ENCODE results near the gene CBL. TPM values are rescaled to one million over a fixed set of nuclear protein-coding genes. Genes with fewer than 3 reads are reported as not detected.

CBL gene
- total RNA-seq, 2 experiments from 2014 or later, result 40.0 to 49.2 TPM

DNA sequence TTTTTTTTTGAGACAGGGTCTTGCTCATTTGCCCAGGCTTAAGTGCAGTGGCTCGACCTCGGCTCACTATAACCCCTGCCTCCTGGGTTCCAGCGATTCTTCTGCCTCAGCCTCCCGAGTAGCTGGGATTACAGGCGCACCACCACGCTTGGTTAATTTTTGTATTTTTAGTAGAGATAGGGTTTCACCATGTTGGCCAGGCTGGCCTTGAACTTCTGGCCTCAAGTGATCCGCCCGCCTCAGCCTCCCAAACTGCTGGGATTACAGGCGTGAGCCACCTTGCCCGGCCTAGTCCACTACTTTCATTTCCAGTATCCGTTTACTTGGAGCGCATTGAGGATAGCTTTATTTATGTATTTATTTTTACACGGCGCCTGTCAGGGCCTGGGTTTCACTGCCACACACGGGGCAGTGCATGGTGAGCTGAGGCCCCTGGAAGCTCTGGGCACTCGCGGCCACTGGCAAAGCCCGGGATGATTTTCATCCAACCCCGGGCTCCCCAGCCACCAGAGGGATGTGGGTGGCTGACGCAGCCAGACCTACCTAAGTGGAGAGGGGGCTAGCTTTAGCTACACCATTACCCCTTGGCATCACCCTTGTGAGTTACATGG is 116.9 kb downstream of the CBL start:
- Mint-ChIP-seq H3K27ac (no peak overlapping the region), H3K4me1 (peaks cover 32% of the 10 kb centered on the region), H3K4me3 (no peak overlapping the region), H3K27me3 (peaks cover 6% of the 10 kb centered on the region), H3K36me3 (no peaks in the 10 kb centered on the region), H3K9me3 (ENCODE audit: low read depth) (no peaks in the 10 kb centered on the region)
- CTCF ChIA-PET, result interaction anchor here (0.7 to 5.6 kb wide), 41 partner anchors 8 to 258 kb away, joined by 3 to 90 read pairs (median 5); partner anchors contain the start of genes ABCG4, C1QTNF5, C2CD2L and CBL
- ATAC-seq, result no peak
- DNase-seq, result no peak

GRCh38 chr11:119323532-119324033 is 117.4 kb downstream of the CBL start:
- CTCF ChIA-PET, result interaction anchor here (0.7 to 5.6 kb wide), 44 partner anchors 9 to 323 kb away, joined by 3 to 90 read pairs (median 5); partner anchors contain the start of genes ABCG4, C1QTNF5, C2CD2L and CBL
- Mint-ChIP-seq H3K27me3 (peaks cover 8% of the 10 kb centered on the region), H3K9me3 (ENCODE audit: low read depth) (no peaks in the 10 kb centered on the region), H3K4me1 (peaks cover 28% of the 10 kb centered on the region), H3K36me3 (no peaks in the 10 kb centered on the region), H3K27ac (no peak overlapping the region), H3K4me3 (no peak overlapping the region)
- DNase-seq, result peak; percentile 87
- ATAC-seq, result no peak

DNA sequence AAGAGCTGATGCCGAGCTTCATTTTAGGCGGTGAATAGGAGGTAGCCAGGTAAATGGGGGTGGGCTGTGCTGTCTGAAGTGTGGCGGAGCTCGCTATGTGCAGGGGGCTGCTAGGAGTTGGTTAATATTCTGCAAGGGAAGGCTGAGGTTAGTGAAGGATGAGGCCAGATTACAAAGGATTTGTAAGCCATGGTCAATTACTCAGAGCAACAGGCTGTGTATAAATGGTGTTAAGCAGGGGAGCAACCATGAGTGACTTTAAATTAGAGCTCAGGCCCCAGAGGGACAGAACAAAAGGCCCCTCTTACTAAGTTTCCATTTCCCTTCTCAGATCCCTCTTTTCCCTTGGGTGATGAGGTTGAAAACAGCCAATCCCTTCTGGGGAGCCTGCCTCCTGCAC is 118.0 kb downstream of the CBL start:
- CTCF ChIA-PET, result interaction anchor here (0.7 to 5.6 kb wide), 34 partner anchors 9 to 324 kb away, joined by 3 to 90 read pairs (median 5); partner anchors contain the start of genes ABCG4, C1QTNF5, C2CD2L and CBL
- Mint-ChIP-seq H3K4me3 (no peak overlapping the region), H3K4me1 (peaks cover 23% of the 10 kb centered on the region), H3K36me3 (no peaks in the 10 kb centered on the region), H3K27ac (no peak overlapping the region), H3K27me3 (peaks cover 7% of the 10 kb centered on the region), H3K9me3 (ENCODE audit: low read depth) (no peaks in the 10 kb centered on the region)
- DNase-seq (no peak), ATAC-seq (no peak)

DNA sequence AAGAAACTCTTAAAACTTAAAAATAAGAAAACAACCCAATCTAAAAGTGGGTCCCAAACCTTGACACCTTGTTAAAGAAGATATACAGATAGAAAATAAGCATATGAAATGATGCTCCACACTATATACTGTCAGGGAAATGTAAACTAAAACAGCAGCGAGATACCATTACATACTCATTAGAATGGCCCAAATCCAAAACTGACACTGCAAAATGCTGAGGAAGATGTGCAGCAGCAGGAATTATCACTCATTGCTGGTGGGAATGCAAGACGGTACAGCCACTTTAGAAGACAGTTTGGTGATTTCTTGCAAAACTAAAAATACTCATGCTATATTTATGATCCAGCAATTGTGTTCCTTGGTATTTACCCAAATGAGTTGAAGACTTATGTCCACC is 123.2 kb downstream of the CBL start:
- H3K36me3 Mint-ChIP-seq, result no peaks in the 10 kb centered on the region
- no peak overlapping the region for H3K4me3 Mint-ChIP-seq
- peaks cover 18% of the 10 kb centered on the region for H3K27me3 Mint-ChIP-seq
- DNase-seq (no peak), ATAC-seq (no peak)
- H3K27ac Mint-ChIP-seq, result no peak overlapping the region
- CTCF ChIA-PET, result interaction anchor here (1.7 kb wide), 1 partner anchor 9 kb away, joined by 4 read pairs; no protein-coding TSS in a partner anchor
- H3K4me1 Mint-ChIP-seq, result peaks cover 11% of the 10 kb centered on the region
- no peaks in the 10 kb centered on the region for H3K9me3 Mint-ChIP-seq (ENCODE audit: low read depth)

- Mint-ChIP-seq H3K27me3 (peaks cover 18% of the 10 kb centered on the region), H3K36me3 (no peaks in the 10 kb centered on the region), H3K27ac (no peak overlapping the region), H3K4me3 (no peak overlapping the region), H3K9me3 (ENCODE audit: low read depth) (no peaks in the 10 kb centered on the region), H3K4me1 (peaks cover 17% of the 10 kb centered on the region)
- DNase-seq (no peak), ATAC-seq (no peak)
- CTCF ChIA-PET, result interaction anchor here (1.0 kb wide), 1 partner anchor 161 kb away, joined by 3 read pairs; no protein-coding TSS in a partner anchor
These were observed 124.1 kb downstream of the CBL start for GRCh38 chr11:119330237-119330636.

- no peak for DNase-seq
These were observed 126.1 kb downstream of the CBL start for GRCh38 chr11:119332111-119332765.

GRCh38 chr11:119334174-119334930 is 128.2 kb downstream of the CBL start, which contains the start of gene RNF26:
Gene RNF26 (plus strand): TSS chr11:119334527. CDS start chr11:119335123, 596 bp downstream.
- CTCF ChIA-PET, result interaction anchor here (0.6 to 5.2 kb wide), 6 partner anchors 12 to 166 kb away, joined by 3 to 47 read pairs (median 4); partner anchors contain the start of gene NLRX1
- peak; percentile 95 for ATAC-seq
- Mint-ChIP-seq H3K27ac (peak within 1 kb of the TSS; percentile 96), H3K4me3 (peak within 1 kb of the TSS; percentile 93), H3K36me3 (peaks cover 3% of the 10 kb centered on the region), H3K9me3 (ENCODE audit: low read depth) (no peaks in the 10 kb centered on the region), H3K4me1 (peaks cover 48% of the 10 kb centered on the region), H3K27me3 (peaks cover 20% of the 10 kb centered on the region)
- DNase-seq, result peak; percentile 98

More at GRCh38 chr11:119332111-119332765, 126.1 kb downstream of the CBL start:
- Mint-ChIP-seq H3K27me3 (peaks cover 18% of the 10 kb centered on the region), H3K4me3 (no peak overlapping the region), H3K4me1 (peaks cover 34% of the 10 kb centered on the region), H3K36me3 (peaks cover 2% of the 10 kb centered on the region), H3K9me3 (ENCODE audit: low read depth) (no peaks in the 10 kb centered on the region), H3K27ac (no peak overlapping the region)
- CTCF ChIA-PET, result interaction anchor here (0.9 to 5.2 kb wide), 4 partner anchors 10 to 267 kb away, joined by 3 to 47 read pairs (median 4); no protein-coding TSS in a partner anchor
- no peak for ATAC-seq

DNA sequence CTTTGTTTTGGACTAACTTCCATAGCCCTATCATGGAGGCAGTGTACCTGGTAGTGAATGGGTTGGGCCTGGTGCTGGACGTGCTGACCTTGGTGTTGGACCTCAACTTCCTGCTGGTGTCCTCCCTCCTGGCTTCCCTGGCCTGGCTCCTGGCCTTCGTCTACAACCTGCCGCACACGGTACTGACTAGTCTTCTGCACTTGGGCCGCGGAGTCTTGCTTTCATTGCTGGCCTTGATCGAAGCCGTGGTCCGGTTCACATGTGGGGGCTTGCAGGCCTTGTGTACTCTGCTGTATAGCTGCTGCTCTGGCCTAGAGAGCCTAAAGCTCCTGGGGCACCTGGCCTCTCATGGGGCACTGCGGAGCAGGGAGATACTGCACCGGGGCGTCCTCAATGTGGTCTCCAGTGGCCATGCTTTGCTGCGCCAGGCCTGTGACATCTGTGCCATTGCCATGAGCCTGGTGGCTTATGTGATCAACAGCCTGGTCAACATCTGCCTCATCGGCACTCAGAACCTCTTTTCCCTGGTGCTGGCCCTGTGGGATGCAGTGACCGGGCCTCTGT is 129.0 kb downstream of the CBL start:
- CTCF ChIA-PET, result interaction anchor here (1.1 to 5.2 kb wide), 2 partner anchors 13 to 51 kb away, joined by 4 to 47 read pairs; no protein-coding TSS in a partner anchor
- peaks cover 49% of the 10 kb centered on the region for H3K4me1 Mint-ChIP-seq

DNA sequence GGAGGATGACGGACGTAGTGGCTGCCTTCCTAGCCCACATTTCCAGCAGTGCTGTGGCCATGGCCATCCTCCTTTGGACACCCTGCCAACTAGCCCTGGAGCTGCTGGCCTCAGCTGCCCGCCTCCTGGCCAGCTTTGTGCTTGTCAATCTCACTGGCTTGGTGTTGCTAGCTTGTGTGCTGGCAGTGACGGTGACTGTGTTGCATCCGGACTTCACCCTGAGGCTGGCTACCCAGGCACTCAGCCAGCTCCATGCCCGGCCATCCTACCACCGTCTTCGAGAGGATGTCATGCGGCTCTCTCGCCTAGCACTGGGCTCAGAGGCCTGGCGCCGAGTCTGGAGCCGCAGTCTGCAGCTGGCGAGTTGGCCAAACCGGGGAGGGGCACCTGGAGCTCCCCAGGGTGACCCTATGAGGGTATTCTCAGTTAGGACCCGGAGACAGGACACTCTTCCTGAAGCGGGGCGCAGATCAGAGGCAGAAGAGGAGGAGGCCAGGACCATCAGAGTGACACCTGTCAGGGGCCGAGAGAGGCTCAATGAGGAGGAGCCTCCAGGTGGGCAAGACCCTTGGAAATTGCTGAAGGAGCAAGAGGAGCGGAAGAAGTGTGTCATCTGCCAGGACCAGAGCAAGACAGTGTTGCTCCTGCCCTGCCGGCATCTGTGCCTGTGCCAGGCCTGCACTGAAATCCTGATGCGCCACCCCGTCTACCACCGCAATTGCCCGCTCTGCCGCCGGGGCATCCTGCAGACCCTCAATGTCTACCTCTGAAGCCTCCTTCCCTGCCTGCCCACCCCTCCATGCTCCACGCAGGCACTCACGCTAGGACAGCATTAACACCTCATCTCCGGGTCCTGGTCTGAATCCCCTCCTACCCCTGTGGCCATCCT is 129.8 kb downstream of the CBL start:
- peak overlapping the region; percentile 93 for H3K4me3 Mint-ChIP-seq
- peaks cover 16% of the 10 kb centered on the region for H3K27me3 Mint-ChIP-seq
- H3K27ac Mint-ChIP-seq, result peak overlapping the region; percentile 96
- DNase-seq (no peak), ATAC-seq (no peak)
- CTCF ChIA-PET, result interaction anchor here (0.9 to 12.8 kb wide), 4 partner anchors 12 to 52 kb away, joined by 3 to 126 read pairs (median 26); no protein-coding TSS in a partner anchor
- H3K9me3 Mint-ChIP-seq (ENCODE audit: low read depth), result no peaks in the 10 kb centered on the region
- H3K4me1 Mint-ChIP-seq, result peaks cover 51% of the 10 kb centered on the region
- peaks cover 4% of the 10 kb centered on the region for H3K36me3 Mint-ChIP-seq

More for the DNA sequence above, 129.0 kb downstream of the CBL start:
- peaks cover 4% of the 10 kb centered on the region for H3K36me3 Mint-ChIP-seq
- peak overlapping the region; percentile 96 for H3K27ac Mint-ChIP-seq
- DNase-seq (no peak), ATAC-seq (no peak)
- H3K27me3 Mint-ChIP-seq, result peaks cover 16% of the 10 kb centered on the region
- H3K9me3 Mint-ChIP-seq (ENCODE audit: low read depth), result no peaks in the 10 kb centered on the region
- peak overlapping the region; percentile 93 for H3K4me3 Mint-ChIP-seq

DNA sequence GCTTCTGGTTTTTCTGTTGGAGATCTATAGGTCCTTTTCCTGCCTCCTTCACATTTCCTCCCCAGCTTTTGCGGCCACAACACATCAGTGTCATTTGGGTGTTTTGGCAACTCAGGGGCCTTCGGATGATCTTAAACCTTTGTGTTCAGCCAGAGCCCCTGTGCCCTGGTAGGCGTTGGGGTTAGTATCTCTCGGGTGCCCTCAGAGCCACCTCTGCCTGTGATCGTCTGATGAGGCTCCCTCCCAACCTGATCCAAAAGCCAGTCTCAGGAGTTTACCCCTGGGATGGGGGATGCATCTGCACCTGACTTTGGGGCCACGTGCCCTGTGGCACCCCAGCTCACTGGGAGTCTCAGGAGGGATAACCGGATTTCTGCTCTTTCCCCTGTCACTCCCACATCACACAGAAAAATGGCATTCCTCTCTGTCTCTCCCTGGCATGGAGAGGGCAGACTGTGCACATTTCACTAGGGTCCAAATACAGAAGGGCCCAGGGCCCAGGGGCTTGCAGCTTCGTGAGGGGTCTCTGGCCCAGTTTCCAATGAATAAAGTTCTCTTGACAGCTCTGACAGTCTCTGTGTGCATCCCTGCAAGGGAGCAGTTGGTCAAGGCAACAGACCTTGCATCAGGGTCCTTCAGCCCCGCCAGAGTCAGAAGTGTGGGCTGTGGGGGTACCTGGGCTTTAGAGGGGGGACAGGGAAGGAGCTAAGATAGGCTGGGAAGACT is 130.8 kb downstream of the CBL start:
- DNase-seq (no peak), ATAC-seq (no peak)
- H3K27me3 Mint-ChIP-seq, result peaks cover 25% of the 10 kb centered on the region
- CTCF ChIA-PET, result interaction anchor here (0.8 to 12.8 kb wide), 20 partner anchors 11 to 894 kb away, joined by 3 to 126 read pairs (median 6); partner anchors contain the start of genes MCAM and USP2
- H3K36me3 Mint-ChIP-seq, result peaks cover 4% of the 10 kb centered on the region
- H3K27ac Mint-ChIP-seq, result no peak overlapping the region
- H3K4me1 Mint-ChIP-seq, result peaks cover 56% of the 10 kb centered on the region
- H3K9me3 Mint-ChIP-seq (ENCODE audit: low read depth), result no peaks in the 10 kb centered on the region
- H3K4me3 Mint-ChIP-seq, result no peak overlapping the region

DNA sequence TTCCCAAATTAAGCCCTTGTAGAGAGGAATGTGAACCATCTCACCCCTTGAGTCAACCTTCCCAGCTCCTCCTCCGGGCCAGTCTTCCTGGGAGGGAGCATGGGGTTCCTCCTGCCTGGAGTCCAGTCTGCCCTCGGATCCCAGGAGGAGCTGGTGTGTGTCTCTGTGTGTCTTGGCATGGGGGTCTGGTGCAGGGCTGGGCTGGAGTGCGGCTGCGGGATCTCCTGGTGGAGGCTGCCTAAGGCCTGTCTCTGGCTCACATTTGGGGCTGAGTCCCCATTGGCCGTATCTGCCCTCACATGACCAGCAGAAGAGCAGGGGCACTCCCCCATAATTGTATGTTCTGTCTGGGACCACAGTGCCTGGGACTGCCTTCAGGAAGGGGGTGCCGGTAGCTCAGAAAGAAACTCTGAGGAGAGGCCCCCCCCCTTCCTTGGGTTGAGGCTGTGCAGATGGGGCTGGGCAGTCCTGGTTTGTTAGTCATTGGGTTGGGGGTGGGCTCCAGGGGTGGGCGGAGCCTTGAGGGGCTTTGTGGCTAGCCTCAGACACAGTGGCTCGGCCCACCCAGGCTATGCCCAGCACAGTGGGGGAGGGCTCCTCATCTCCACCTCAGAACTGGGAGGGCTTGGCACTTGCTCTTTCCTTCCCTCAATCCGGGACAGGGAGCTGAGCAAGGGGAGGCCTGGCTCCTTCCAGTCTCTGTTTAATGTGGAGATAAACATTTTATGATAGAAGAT is 131.6 kb downstream of the CBL start:
- ATAC-seq (no peak), DNase-seq (no peak)
- Mint-ChIP-seq H3K27me3 (peaks cover 32% of the 10 kb centered on the region), H3K9me3 (ENCODE audit: low read depth) (no peaks in the 10 kb centered on the region), H3K27ac (no peak overlapping the region), H3K4me1 (peaks cover 55% of the 10 kb centered on the region), H3K4me3 (no peak overlapping the region), H3K36me3 (peaks cover 4% of the 10 kb centered on the region)
- CTCF ChIA-PET, result interaction anchor here (0.6 to 12.8 kb wide), 56 partner anchors 9 to 893 kb away, joined by 3 to 126 read pairs (median 4); partner anchors contain the start of genes ABCG4, C2CD2L, CENATAC and MCAM

All from activated CD8-positive, alpha-beta memory T cell treated with anti-CD3 and anti-CD28 coated beads, Interleukin-2, amount 10 ng/mL, durations not matched to agents 7 days and 5 days (primary cell).